AG09309 (cell line): ENCODE data around the gene CNTN1.

Experiments used
- DNase-seq: peaks from one replicate; pipeline ENCODE4 v3.0.0-alpha.2; 2010; ENCODE audit warnings: low read depth
- H3K4me3 ChIP-seq: 2 replicates; pipeline ENCODE4 v1.5.1; 2011; ENCODE audit warnings: mild to moderate bottlenecking, low read depth, low read length, moderate library complexity; ENCODE audit not compliant: control insufficient read depth
- TF ChIP-seq, protein P1 (sequence below): IDR thresholded peaks from 2 replicates; pipeline ENCODE4 v1.5.1; 2011; ENCODE audit warnings: mild to moderate bottlenecking, low read depth, low read length, inconsistent platforms; ENCODE audit not compliant: insufficient read depth, control insufficient read depth; ENCODE audit errors: missing control alignments

CNTN1 gene

GRCh38 chr12:40971911-40972310 is 279.7 kb downstream of the CNTN1 start:
- H3K4me3 ChIP-seq, result no peak overlapping the region
- TF ChIP-seq, protein P1, sequence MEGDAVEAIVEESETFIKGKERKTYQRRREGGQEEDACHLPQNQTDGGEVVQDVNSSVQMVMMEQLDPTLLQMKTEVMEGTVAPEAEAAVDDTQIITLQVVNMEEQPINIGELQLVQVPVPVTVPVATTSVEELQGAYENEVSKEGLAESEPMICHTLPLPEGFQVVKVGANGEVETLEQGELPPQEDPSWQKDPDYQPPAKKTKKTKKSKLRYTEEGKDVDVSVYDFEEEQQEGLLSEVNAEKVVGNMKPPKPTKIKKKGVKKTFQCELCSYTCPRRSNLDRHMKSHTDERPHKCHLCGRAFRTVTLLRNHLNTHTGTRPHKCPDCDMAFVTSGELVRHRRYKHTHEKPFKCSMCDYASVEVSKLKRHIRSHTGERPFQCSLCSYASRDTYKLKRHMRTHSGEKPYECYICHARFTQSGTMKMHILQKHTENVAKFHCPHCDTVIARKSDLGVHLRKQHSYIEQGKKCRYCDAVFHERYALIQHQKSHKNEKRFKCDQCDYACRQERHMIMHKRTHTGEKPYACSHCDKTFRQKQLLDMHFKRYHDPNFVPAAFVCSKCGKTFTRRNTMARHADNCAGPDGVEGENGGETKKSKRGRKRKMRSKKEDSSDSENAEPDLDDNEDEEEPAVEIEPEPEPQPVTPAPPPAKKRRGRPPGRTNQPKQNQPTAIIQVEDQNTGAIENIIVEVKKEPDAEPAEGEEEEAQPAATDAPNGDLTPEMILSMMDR, result no peak
- no peak for DNase-seq

- H3K4me3 ChIP-seq, result no peak overlapping the region
- no peak for DNase-seq
- TF ChIP-seq, protein P1, result no peak
Observed at GRCh38 chr12:40976546-40976945, 284.3 kb downstream of the CNTN1 start.

GRCh38 chr12:40980427-40980961 is 288.3 kb downstream of the CNTN1 start:
- TF ChIP-seq, protein P1, result no peak
- no peak for DNase-seq
- H3K4me3 ChIP-seq, result no peak overlapping the region

GRCh38 chr12:40986001-40986400 is 293.8 kb downstream of the CNTN1 start:
- H3K4me3 ChIP-seq, result no peak overlapping the region
- no peak for DNase-seq
- TF ChIP-seq, protein P1, result no peak

DNA sequence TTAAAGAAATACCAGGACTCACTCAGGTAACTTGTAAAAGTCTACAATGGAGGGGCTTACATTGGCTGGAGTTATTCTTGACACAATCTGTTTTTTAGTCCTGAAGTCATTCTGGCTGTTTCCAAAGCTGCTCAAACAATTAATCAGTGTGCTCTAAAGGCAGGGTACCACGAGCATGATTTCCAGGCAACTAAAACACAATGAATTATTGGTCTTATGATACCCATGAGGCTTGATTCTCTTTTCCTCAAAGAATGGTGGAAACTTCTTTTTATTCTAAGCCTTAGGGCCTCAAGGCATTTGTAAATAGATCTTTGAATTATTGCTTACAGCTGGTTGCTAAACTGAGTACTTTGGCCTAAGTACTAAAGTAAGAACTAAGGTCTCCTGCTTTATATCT is 296.1 kb downstream of the CNTN1 start:
- H3K4me3 ChIP-seq, result no peak overlapping the region
- TF ChIP-seq, protein P1, result no peak
- no peak for DNase-seq

DNA sequence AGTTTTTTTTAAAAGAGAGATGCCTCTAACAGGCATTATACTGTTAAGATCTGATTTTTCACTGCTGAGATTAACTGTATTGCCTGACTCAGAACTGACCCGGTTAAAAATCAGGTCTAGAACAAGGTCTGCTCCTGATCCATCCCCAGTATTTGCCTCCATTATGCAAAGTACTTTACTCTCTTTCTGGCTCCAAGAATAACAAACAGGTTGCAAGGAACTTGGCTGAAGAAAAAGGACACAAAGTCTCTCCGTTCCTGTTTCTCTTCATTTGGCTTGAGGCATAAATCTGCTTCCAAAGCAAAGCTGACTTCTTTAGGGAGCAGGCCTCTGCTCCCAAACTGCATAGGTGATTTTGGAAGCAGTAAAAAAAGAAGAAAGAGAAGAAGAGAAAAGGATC is 296.6 kb downstream of the CNTN1 start:
- no peak overlapping the region for H3K4me3 ChIP-seq
- no peak for DNase-seq
- TF ChIP-seq, protein P1, result no peak

DNA sequence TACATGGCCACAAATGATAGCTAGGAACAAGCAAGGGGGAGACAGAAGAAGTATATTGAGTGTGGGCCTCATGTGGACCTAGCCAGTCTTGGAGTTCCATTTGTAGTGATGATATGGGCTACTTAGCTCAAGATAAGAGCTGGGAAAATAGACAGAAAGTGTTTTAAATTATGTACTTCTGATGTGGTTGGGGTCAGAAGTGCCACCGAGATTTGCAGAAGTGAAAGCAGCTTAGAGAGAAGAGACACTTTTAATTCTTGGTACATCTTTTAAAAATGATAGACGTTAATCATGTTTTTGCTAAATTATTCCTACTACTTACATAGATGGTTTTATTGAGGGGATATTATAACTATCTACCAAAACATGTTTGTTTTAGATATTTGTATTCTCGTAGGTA is 297.5 kb downstream of the CNTN1 start:
- TF ChIP-seq, protein P1, result no peak
- DNase-seq, result no peak

More for the DNA sequence above, 297.5 kb downstream of the CNTN1 start:
- no peak overlapping the region for H3K4me3 ChIP-seq
